ENCODE data around the gene PDE1A.
"Not testable (repeated sequence)": the region's sequence is repeated elsewhere in the genome, so short reads cannot be mapped to it uniquely, and the experiment has no call there.

The PDE1A gene

GRCh38 chr2:182283512-182283911 lies 143.3 kb downstream of the PDE1A start:
- TF ChIP-seq, protein P1, sequence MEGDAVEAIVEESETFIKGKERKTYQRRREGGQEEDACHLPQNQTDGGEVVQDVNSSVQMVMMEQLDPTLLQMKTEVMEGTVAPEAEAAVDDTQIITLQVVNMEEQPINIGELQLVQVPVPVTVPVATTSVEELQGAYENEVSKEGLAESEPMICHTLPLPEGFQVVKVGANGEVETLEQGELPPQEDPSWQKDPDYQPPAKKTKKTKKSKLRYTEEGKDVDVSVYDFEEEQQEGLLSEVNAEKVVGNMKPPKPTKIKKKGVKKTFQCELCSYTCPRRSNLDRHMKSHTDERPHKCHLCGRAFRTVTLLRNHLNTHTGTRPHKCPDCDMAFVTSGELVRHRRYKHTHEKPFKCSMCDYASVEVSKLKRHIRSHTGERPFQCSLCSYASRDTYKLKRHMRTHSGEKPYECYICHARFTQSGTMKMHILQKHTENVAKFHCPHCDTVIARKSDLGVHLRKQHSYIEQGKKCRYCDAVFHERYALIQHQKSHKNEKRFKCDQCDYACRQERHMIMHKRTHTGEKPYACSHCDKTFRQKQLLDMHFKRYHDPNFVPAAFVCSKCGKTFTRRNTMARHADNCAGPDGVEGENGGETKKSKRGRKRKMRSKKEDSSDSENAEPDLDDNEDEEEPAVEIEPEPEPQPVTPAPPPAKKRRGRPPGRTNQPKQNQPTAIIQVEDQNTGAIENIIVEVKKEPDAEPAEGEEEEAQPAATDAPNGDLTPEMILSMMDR (IDR thresholded peaks at IDR 0.05) = no peak
- H3K36me3 Mint-ChIP-seq (ENCODE audit: low read depth) = no peaks in the 10 kb centered on the region
- H3K27ac Mint-ChIP-seq = no peak overlapping the region
- H3K4me1 Mint-ChIP-seq = no peaks in the 10 kb centered on the region
- DNase-seq = no peak
- H3K4me3 Mint-ChIP-seq = no peak overlapping the region
- no peaks in the 10 kb centered on the region for H3K9me3 Mint-ChIP-seq
- H3K27me3 Mint-ChIP-seq (ENCODE audit: low read depth, poor library complexity) = peaks cover 3% of the 10 kb centered on the region

GRCh38 chr2:182281276-182281675 lies 145.6 kb downstream of the PDE1A start:
- TF ChIP-seq, protein P1 (IDR thresholded peaks at IDR 0.05) = no peak
- Mint-ChIP-seq H3K27me3 (ENCODE audit: low read depth, poor library complexity) (peaks cover 3% of the 10 kb centered on the region), H3K4me1 (no peaks in the 10 kb centered on the region), H3K4me3 (no peak overlapping the region), H3K36me3 (ENCODE audit: low read depth) (no peaks in the 10 kb centered on the region), H3K27ac (no peak overlapping the region), H3K9me3 (peaks cover 17% of the 10 kb centered on the region)
- DNase-seq = no peak

- Mint-ChIP-seq H3K27ac (no peak overlapping the region), H3K4me1 (no peaks in the 10 kb centered on the region), H3K27me3 (ENCODE audit: low read depth, poor library complexity) (peaks cover 3% of the 10 kb centered on the region), H3K36me3 (ENCODE audit: low read depth) (no peaks in the 10 kb centered on the region), H3K9me3 (peaks cover 21% of the 10 kb centered on the region), H3K4me3 (no peak overlapping the region)
- no peak for DNase-seq
- TF ChIP-seq, protein P1 (IDR thresholded peaks at IDR 0.05) = no peak
These were observed 146.7 kb downstream of the PDE1A start for GRCh38 chr2:182280118-182280517.

DNA sequence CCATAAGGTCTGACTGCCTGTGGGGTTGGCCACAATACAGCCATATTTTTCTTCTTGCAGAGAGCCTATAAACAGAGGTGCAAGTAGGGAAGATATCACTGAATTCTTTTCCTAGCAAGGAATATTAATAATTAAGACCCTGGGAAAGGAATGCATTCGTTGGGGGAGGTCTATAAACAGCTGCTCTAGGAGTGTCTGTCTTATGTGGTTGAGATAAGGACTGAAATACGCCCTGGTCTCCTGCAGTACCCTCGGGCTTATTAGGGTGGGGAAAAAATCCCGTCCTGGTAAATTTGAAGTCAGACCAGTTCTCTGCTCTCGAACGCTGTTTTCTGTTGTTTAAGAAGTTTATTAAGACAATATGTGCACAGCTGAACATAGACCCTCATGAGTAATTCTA lies 150.2 kb downstream of the PDE1A start:
- not testable (repeated sequence) for H3K36me3 Mint-ChIP-seq (ENCODE audit: low read depth)

GRCh38 chr2:182267971-182268370 lies 158.9 kb downstream of the PDE1A start:
- H3K4me3 Mint-ChIP-seq = no peak overlapping the region
- TF ChIP-seq, protein P1 (IDR thresholded peaks at IDR 0.05) = no peak
- DNase-seq = no peak
- H3K4me1 Mint-ChIP-seq = peaks cover 4% of the 10 kb centered on the region
- no peaks in the 10 kb centered on the region for H3K27me3 Mint-ChIP-seq (ENCODE audit: low read depth, poor library complexity)
- H3K36me3 Mint-ChIP-seq (ENCODE audit: low read depth) = no peaks in the 10 kb centered on the region
- H3K9me3 Mint-ChIP-seq = no peaks in the 10 kb centered on the region
- no peak overlapping the region for H3K27ac Mint-ChIP-seq

More for the DNA sequence above, 150.2 kb downstream of the PDE1A start:
- DNase-seq; H3K4me1 Mint-ChIP-seq; H3K4me3 Mint-ChIP-seq; H3K27me3 Mint-ChIP-seq (ENCODE audit: low read depth, poor library complexity); H3K27ac Mint-ChIP-seq: not testable (repeated sequence)
- H3K9me3 Mint-ChIP-seq = peaks cover 26% of the 10 kb centered on the region

DNA sequence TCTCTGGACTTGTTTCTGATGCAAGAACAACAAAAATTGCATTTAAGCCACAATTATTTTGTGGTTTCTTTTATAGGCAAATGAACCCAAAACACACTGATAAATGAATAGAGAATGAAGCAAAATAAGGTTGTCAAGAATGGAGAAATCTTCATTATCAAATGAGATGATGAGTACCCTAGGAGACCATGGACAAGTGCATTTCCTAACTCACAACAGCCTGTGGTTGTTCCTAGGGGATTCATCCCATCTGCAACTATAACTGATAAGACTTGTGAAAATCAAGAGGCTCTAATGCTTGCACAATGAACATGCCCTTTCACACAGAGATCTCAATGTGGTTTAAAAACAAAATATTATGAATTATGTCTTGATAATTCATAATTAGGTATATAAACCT lies 159.9 kb downstream of the PDE1A start:
- Mint-ChIP-seq H3K9me3 (no peaks in the 10 kb centered on the region), H3K27ac (no peak overlapping the region), H3K4me1 (peaks cover 4% of the 10 kb centered on the region), H3K4me3 (no peak overlapping the region), H3K36me3 (ENCODE audit: low read depth) (no peaks in the 10 kb centered on the region), H3K27me3 (ENCODE audit: low read depth, poor library complexity) (no peaks in the 10 kb centered on the region)
- TF ChIP-seq, protein P1 (IDR thresholded peaks at IDR 0.05) = no peak
- no peak for DNase-seq
